ENCODE measurements around the gene ANKRD66.

The ANKRD66 gene

GRCh38 chr6:46781478-46782378 lies 35.0 kb downstream of the ANKRD66 start:
- Histone ChIP-seq H3K9me3 (no peaks in the 10 kb centered on the region), H3K4me1 (no peaks in the 10 kb centered on the region), H3K27me3 (no peaks in the 10 kb centered on the region), H3K4me3 (ENCODE audit: low read depth, low read length) (no peak overlapping the region), H3K36me3 (no peaks in the 10 kb centered on the region)
- TF ChIP-seq CTCF (IDR thresholded peaks at IDR 0.05; ENCODE audit: low read depth, low read length), result peak; percentile 75
- DNase-seq, result peak; percentile 56

GRCh38 chr6:46784535-46784934 lies 37.8 kb downstream of the ANKRD66 start:
- TF ChIP-seq CTCF (IDR thresholded peaks at IDR 0.05; ENCODE audit: low read depth, low read length), result no peak
- Histone ChIP-seq H3K27me3 (no peaks in the 10 kb centered on the region), H3K9me3 (no peaks in the 10 kb centered on the region), H3K4me1 (no peaks in the 10 kb centered on the region), H3K36me3 (no peaks in the 10 kb centered on the region), H3K4me3 (ENCODE audit: low read depth, low read length) (no peak overlapping the region)
- no peak for DNase-seq

- H3K9me3 ChIP-seq, result no peaks in the 10 kb centered on the region
- DNase-seq, result no peak
- H3K36me3 ChIP-seq, result no peaks in the 10 kb centered on the region
- no peak overlapping the region for H3K4me3 ChIP-seq (ENCODE audit: low read depth, low read length)
- no peak for TF ChIP-seq CTCF (IDR thresholded peaks at IDR 0.05; ENCODE audit: low read depth, low read length)
- no peaks in the 10 kb centered on the region for H3K27me3 ChIP-seq
- no peaks in the 10 kb centered on the region for H3K4me1 ChIP-seq
Observed at GRCh38 chr6:46787871-46788540, 41.3 kb downstream of the ANKRD66 start.

GRCh38 chr6:46788791-46789190 lies 42.1 kb downstream of the ANKRD66 start:
- DNase-seq, result no peak
- Histone ChIP-seq H3K4me3 (ENCODE audit: low read depth, low read length) (no peak overlapping the region), H3K9me3 (no peaks in the 10 kb centered on the region), H3K36me3 (no peaks in the 10 kb centered on the region), H3K27me3 (0 out of 2 replicates have a peak, but pooled peaks cover 3% of the 10 kb centered on the region), H3K4me1 (no peaks in the 10 kb centered on the region)
- TF ChIP-seq CTCF (IDR thresholded peaks at IDR 0.05; ENCODE audit: low read depth, low read length), result no peak

GRCh38 chr6:46789434-46790354 lies 43.0 kb downstream of the ANKRD66 start:
- no peak overlapping the region for H3K4me3 ChIP-seq (ENCODE audit: low read depth, low read length)
- 0 out of 2 replicates have a peak, but pooled peaks cover 3% of the 10 kb centered on the region for H3K27me3 ChIP-seq
- no peak for TF ChIP-seq CTCF (IDR thresholded peaks at IDR 0.05; ENCODE audit: low read depth, low read length)
- H3K4me1 ChIP-seq, result no peaks in the 10 kb centered on the region
- no peaks in the 10 kb centered on the region for H3K36me3 ChIP-seq
- no peaks in the 10 kb centered on the region for H3K9me3 ChIP-seq
- DNase-seq, result no peak

Measured in BE2C (cell line).